NB4 (cell line): Measurements from ENCODE around the gene MTMR10.

Source experiments
- CTCF ChIP-seq: IDR thresholded peaks from one replicate; pipeline ENCODE4 v1.5.1; 2012; ENCODE audit warnings: low read depth, low read length
- MAX ChIP-seq: IDR thresholded peaks from 2 replicates; pipeline ENCODE4 v1.6.1; 2011; ENCODE audit warnings: low read depth, low read length

GRCh38 chr15:30895461-30896210 lies 95.8 kb downstream of the MTMR10 start:
- TF ChIP-seq CTCF (no peak), MAX (no peak)
